Stimulated activated CD8-positive, alpha-beta memory T cell treated with anti-CD3 and anti-CD28 coated beads, Interleukin-7, amount 100 ng/mL, for 4 hours (primary cell): Measurements from ENCODE around the gene GMEB2.
A peak's percentile ranks its signal among the peaks of the same experiment; 100 is the strongest.
"Not testable (repeated sequence)": the region's sequence is repeated elsewhere in the genome, so short reads cannot be mapped to it uniquely, and the experiment has no call there.

ENCODE experiments used
- DNase-seq, 2 donors: peaks; one replicate each; pipeline ENCODE4 v3.0.0-alpha.2; 2020; ENCODE audit warnings: low read depth in 2 of 2

GMEB2 gene

GRCh38 chr20:63657260-63657936 lies 30.5 kb upstream of the GMEB2 start:
- no peak for DNase-seq

- DNase-seq: no peak
These were observed 29.6 kb upstream of the GMEB2 start for GRCh38 chr20:63656451-63656850.

- no peak for DNase-seq
These were observed 28.3 kb upstream of the GMEB2 start for GRCh38 chr20:63655249-63655648.

- DNase-seq: no peak
These were observed 27.2 kb upstream of the GMEB2 start for GRCh38 chr20:63653974-63654668.

- DNase-seq: peak; percentile 34 to 58
These were observed 26.4 kb upstream of the GMEB2 start, which contains the start of gene STMN3 for GRCh38 chr20:63653041-63653973. STMN3 (minus strand) TSS chr20:63653424; CDS start chr20:63653345, 79 bp downstream.

GRCh38 chr20:63652192-63652980 lies 25.5 kb upstream of the GMEB2 start:
- peak in 1 of 2 donors; percentile 45 for DNase-seq

- no peak for DNase-seq
These were observed 25.0 kb upstream of the GMEB2 start for GRCh38 chr20:63651942-63652191.

- DNase-seq: not testable (repeated sequence)
These were observed 23.6 kb upstream of the GMEB2 start for GRCh38 chr20:63650486-63650885.

- DNase-seq: no peak
These were observed 22.1 kb upstream of the GMEB2 start for GRCh38 chr20:63648895-63649589.

GRCh38 chr20:63648190-63648589 lies 21.3 kb upstream of the GMEB2 start:
- DNase-seq: no peak

- DNase-seq: no peak
These were observed 18.3 kb upstream of the GMEB2 start for GRCh38 chr20:63645218-63645617.

GRCh38 chr20:63643946-63644345 lies 17.0 kb upstream of the GMEB2 start:
- DNase-seq: no peak

- DNase-seq: no peak
These were observed 16.6 kb upstream of the GMEB2 start for GRCh38 chr20:63643499-63643898.

GRCh38 chr20:63642527-63643247 lies 15.8 kb upstream of the GMEB2 start:
- DNase-seq: no peak

GRCh38 chr20:63641792-63642523 lies 15.1 kb upstream of the GMEB2 start:
- peak; percentile 92 to 97 for DNase-seq

- peak in 1 of 2 donors; percentile 44 for DNase-seq
These were observed 14.4 kb upstream of the GMEB2 start for GRCh38 chr20:63641146-63641791.

- not testable (repeated sequence) for DNase-seq
These were observed 13.8 kb upstream of the GMEB2 start for GRCh38 chr20:63640686-63641085.

GRCh38 chr20:63640086-63640485 lies 13.2 kb upstream of the GMEB2 start:
- no peak for DNase-seq
